ENCODE data around the gene RNF138.

DNA sequence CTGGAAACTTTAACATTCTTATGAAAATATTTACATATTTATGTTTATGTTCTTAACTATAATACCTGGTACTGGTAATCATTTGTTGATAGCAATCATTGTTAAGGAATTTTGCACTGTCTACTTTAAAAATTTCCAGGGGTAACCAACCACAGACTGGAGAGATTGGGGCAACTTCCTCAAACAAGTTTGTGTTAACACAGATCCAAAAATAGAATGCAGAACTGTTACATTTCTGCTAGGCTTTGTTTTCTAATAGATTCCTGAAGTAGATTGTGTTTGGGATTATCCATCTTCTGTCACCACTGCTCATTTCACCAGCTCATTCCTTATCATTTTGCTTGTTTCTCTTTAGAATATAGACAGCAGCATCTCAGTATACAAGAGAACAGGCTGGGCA, 49.3 kb upstream of the RNF138 start:
- TF ChIP-seq, protein P1, sequence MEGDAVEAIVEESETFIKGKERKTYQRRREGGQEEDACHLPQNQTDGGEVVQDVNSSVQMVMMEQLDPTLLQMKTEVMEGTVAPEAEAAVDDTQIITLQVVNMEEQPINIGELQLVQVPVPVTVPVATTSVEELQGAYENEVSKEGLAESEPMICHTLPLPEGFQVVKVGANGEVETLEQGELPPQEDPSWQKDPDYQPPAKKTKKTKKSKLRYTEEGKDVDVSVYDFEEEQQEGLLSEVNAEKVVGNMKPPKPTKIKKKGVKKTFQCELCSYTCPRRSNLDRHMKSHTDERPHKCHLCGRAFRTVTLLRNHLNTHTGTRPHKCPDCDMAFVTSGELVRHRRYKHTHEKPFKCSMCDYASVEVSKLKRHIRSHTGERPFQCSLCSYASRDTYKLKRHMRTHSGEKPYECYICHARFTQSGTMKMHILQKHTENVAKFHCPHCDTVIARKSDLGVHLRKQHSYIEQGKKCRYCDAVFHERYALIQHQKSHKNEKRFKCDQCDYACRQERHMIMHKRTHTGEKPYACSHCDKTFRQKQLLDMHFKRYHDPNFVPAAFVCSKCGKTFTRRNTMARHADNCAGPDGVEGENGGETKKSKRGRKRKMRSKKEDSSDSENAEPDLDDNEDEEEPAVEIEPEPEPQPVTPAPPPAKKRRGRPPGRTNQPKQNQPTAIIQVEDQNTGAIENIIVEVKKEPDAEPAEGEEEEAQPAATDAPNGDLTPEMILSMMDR (conservative IDR thresholded peaks at IDR 0.05 in 1 of 2, IDR thresholded peaks at IDR 0.05 in 1 of 2; ENCODE audit: low read depth in 1 of 2, low read length in 2 of 2) = no peak
- TF ChIP-seq EZH2 (IDR thresholded peaks at IDR 0.05; ENCODE audit: low read length, missing control alignments) = no peak

Data from fibroblast of lung (primary cell).